Caco-2 (cell line): Measurements from ENCODE around the gene PARVB. TPM values are rescaled to one million over a fixed set of nuclear protein-coding genes. Genes with fewer than 3 reads are reported as not detected.
"Not testable (repeated sequence)": the region's sequence is repeated elsewhere in the genome, so short reads cannot be mapped to it uniquely, and the experiment has no call there.

Source experiments
- BruUV-seq: library from RNA; stranded (reverse); fragments of 400-500 nt; replicated peaks from 2 replicates; lab custom pipeline; 2021; lab: Mats Ljungman, UMichigan
- CTCF ChIA-PET: fragments of 300-600 bp; sonication (Branson Sonifier 250); formaldehyde crosslinking; loops from one replicate; lab custom pipeline; 2022; ENCODE audit warnings: antibody characterized with exemption; lab: Charles Lee
- POLR2A ChIA-PET: fragments of 300-600 bp; sonication (Branson Sonifier 250); formaldehyde crosslinking; loops from one replicate; lab custom pipeline; 2022; ENCODE audit warnings: antibody characterized with exemption; lab: Charles Lee
- DNase-seq, 2 experiments: peaks; one replicate each; pipeline versions ENCODE4 v3.0.0 to v3.0.0-alpha.2; 2020 to 2022
- H3K27me3 ChIP-seq: replicated peaks from 2 replicates; pipeline ENCODE4 v1.6.0; 2011; ENCODE audit warnings: low read length; ENCODE audit not compliant: control insufficient read depth, insufficient read depth
- H3K36me3 ChIP-seq: 2 replicates; pipeline ENCODE4 v1.5.1; 2011; ENCODE audit warnings: low read length; ENCODE audit not compliant: control insufficient read depth, insufficient read depth
- H3K4me1 ChIP-seq: fragments of 250-450 bp; sonication (Bioruptor Pico); 2 replicates; pipeline ENCODE4 v1.5.1; 2020; ENCODE audit warnings: mild to moderate bottlenecking
- H3K4me3 ChIP-seq: 2 replicates; pipeline ENCODE4 v1.5.1; 2011; ENCODE audit warnings: low read depth, mild to moderate bottlenecking, control low read depth, low read length
- H3K9me3 ChIP-seq: fragments of 250-450 bp; sonication (Bioruptor Pico); 2 replicates; pipeline ENCODE4 v1.5.1; 2020; ENCODE audit warnings: mild to moderate bottlenecking, moderate library complexity
- H3K27ac Mint-ChIP-seq: one replicate; pipeline ENCODE4 v1.8.0; 2022; ENCODE audit warnings: mixed read lengths; ENCODE audit not compliant: unreplicated experiment
- H3K27me3 Mint-ChIP-seq: one replicate; pipeline ENCODE4 v1.8.0; 2022; ENCODE audit warnings: mixed read lengths; ENCODE audit not compliant: insufficient read depth, unreplicated experiment
- H3K36me3 Mint-ChIP-seq: one replicate; pipeline ENCODE4 v1.8.0; 2022; ENCODE audit warnings: mild to moderate bottlenecking, mixed read lengths; ENCODE audit not compliant: insufficient read depth, unreplicated experiment
- H3K4me1 Mint-ChIP-seq: one replicate; pipeline ENCODE4 v1.8.0; 2022; ENCODE audit warnings: low read depth, mixed read lengths; ENCODE audit not compliant: unreplicated experiment
- H3K4me3 Mint-ChIP-seq: one replicate; pipeline ENCODE4 v1.8.0; 2022; ENCODE audit warnings: mild to moderate bottlenecking, moderate library complexity, mixed read lengths; ENCODE audit not compliant: unreplicated experiment
- H3K9me3 Mint-ChIP-seq: one replicate; pipeline ENCODE4 v1.8.0; 2022; ENCODE audit warnings: mixed read lengths; ENCODE audit not compliant: unreplicated experiment
- intact Hi-C: fragments of 100-400 bp; cut with micrococcal nuclease; formaldehyde crosslinking; loops from one replicate; pipeline ENCODE4 v1.10.0; 2022; ENCODE audit not compliant: unreplicated experiment
- total RNA-seq: library from RNA; stranded (reverse); gene quantifications from 2 replicates; pipeline ENCODE4 v1.2.3, GENCODE V29; 2022
- TF ChIP-seq, protein P1 (sequence below), 2 experiments: fragments of 200-600 bp in 1 of 2; IDR thresholded peaks; 1 replicate in 1 of 2; 2 replicates in 1 of 2; pipeline versions ENCODE4 v1.5.1 to v1.8.0; 2011 to 2022; ENCODE audit warnings: antibody characterized with exemption in 1 of 2, control low read depth in 1 of 2, inconsistent platforms in 1 of 2, low read depth in 1 of 2, low read length in 1 of 2, mild to moderate bottlenecking in 1 of 2, moderate library complexity in 1 of 2; ENCODE audit not compliant: insufficient read depth in 1 of 2, severe bottlenecking in 1 of 2, unreplicated experiment in 1 of 2

Gene PARVB
- total RNA-seq, 1 experiment from 2014 or later, result 28.8 TPM

DNA sequence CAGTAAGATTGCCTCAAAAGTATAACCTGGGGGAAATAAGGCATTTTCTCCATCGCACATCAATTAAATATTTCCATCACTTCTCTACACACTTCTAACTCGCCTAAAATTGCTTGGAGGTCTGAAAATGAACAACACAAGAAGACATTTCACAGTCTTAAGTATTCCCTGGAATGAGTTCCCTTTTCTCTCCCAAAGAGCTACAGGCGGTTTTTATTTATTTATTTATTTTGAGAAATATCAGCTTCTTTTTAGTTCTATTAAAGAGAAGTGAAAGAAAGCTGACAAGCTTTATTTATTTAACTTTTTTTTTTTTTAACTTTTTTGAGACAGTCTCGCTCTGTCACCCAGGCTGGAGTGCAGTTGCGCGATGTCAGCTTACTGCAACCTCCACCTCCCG is 11.5 kb upstream of the PARVB start:
- ChIA-PET POLR2A (no interaction called here), CTCF (no interaction called here)
- no peak overlapping the region for H3K27ac Mint-ChIP-seq
- H3K36me3 Mint-ChIP-seq, result no peaks in the 10 kb centered on the region
- no peak for DNase-seq
- no peaks in the 10 kb centered on the region for H3K9me3 ChIP-seq
- intact Hi-C loops, result no loop called here
- H3K4me1 Mint-ChIP-seq, result no peaks in the 10 kb centered on the region
- no peak overlapping the region for H3K4me3 Mint-ChIP-seq
- BruUV-seq, result no TSS peak
- TF ChIP-seq, protein P1, sequence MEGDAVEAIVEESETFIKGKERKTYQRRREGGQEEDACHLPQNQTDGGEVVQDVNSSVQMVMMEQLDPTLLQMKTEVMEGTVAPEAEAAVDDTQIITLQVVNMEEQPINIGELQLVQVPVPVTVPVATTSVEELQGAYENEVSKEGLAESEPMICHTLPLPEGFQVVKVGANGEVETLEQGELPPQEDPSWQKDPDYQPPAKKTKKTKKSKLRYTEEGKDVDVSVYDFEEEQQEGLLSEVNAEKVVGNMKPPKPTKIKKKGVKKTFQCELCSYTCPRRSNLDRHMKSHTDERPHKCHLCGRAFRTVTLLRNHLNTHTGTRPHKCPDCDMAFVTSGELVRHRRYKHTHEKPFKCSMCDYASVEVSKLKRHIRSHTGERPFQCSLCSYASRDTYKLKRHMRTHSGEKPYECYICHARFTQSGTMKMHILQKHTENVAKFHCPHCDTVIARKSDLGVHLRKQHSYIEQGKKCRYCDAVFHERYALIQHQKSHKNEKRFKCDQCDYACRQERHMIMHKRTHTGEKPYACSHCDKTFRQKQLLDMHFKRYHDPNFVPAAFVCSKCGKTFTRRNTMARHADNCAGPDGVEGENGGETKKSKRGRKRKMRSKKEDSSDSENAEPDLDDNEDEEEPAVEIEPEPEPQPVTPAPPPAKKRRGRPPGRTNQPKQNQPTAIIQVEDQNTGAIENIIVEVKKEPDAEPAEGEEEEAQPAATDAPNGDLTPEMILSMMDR (IDR thresholded peaks at IDR 0.05; ENCODE audit: insufficient read depth in 1 of 2, low read depth in 1 of 2, low read length in 1 of 2, severe bottlenecking in 1 of 2, unreplicated experiment in 1 of 2), result no peak
- no peaks in the 10 kb centered on the region for H3K27me3 Mint-ChIP-seq
- H3K9me3 Mint-ChIP-seq, result no peaks in the 10 kb centered on the region
- no peaks in the 10 kb centered on the region for H3K27me3 ChIP-seq
- no peaks in the 10 kb centered on the region for H3K4me1 ChIP-seq
- H3K36me3 ChIP-seq, result no peaks in the 10 kb centered on the region
- H3K4me3 ChIP-seq, result no peak overlapping the region

DNA sequence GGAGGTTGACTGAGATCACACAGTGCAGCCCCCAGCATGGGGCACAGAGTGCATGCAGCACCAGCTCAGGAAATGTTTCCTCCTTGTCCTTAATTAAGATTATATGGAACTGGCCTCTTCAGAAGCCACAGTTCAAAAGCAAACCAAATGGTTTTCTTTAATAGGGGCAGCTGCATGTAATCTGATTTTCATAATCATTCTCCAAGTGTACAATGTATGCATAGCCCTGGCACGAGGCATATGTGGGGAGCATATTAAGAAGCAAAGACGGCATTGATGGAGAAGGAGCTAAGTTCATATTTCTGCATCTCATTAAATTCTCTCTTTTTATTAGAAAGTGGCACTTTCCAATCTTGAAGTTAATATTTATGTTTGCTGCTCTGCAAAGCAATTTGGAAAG is 9.9 kb upstream of the PARVB start:
- H3K36me3 ChIP-seq, result no peaks in the 10 kb centered on the region
- Mint-ChIP-seq H3K4me1 (no peaks in the 10 kb centered on the region), H3K27ac (no peak overlapping the region), H3K27me3 (no peaks in the 10 kb centered on the region), H3K36me3 (no peaks in the 10 kb centered on the region), H3K9me3 (no peaks in the 10 kb centered on the region), H3K4me3 (no peak overlapping the region)
- H3K27me3 ChIP-seq, result no peaks in the 10 kb centered on the region
- DNase-seq, result no peak
- H3K4me1 ChIP-seq, result no peaks in the 10 kb centered on the region
- CTCF ChIA-PET, result no interaction called here
- no peaks in the 10 kb centered on the region for H3K9me3 ChIP-seq
- intact Hi-C loops, result no loop called here
- no TSS peak for BruUV-seq
- no peak overlapping the region for H3K4me3 ChIP-seq
- POLR2A ChIA-PET, result no interaction called here
- TF ChIP-seq, protein P1 (IDR thresholded peaks at IDR 0.05; ENCODE audit: insufficient read depth in 1 of 2, low read depth in 1 of 2, low read length in 1 of 2, severe bottlenecking in 1 of 2, unreplicated experiment in 1 of 2), result no peak

DNA sequence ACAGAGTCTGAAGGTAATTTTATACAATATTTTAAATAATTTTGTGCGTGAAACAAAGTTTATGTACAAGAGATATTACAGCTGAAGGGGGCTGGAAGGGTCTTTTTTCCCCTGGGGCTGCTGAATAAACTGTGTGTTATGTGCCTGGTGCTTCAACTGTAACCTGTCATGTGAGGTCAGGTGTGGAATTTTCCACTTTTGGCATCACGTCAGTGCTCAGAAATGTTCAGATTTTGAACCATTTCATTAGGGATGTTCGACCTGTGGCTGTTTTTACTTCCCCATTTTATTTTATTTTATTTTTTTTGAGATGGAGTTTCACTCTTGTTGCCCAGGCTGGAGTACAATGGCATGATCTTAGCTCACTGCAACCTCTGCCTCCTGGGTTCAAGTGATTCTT is 7.5 kb upstream of the PARVB start:
- POLR2A ChIA-PET, intact Hi-C loops, H3K36me3 Mint-ChIP-seq, H3K9me3 ChIP-seq, CTCF ChIA-PET, H3K27me3 Mint-ChIP-seq, H3K4me3 ChIP-seq, H3K4me3 Mint-ChIP-seq, H3K4me1 ChIP-seq, DNase-seq, H3K36me3 ChIP-seq, H3K4me1 Mint-ChIP-seq, H3K27me3 ChIP-seq, H3K9me3 Mint-ChIP-seq, BruUV-seq: not testable (repeated sequence)
- H3K27ac Mint-ChIP-seq, result peak overlapping the region; percentile 66

DNA sequence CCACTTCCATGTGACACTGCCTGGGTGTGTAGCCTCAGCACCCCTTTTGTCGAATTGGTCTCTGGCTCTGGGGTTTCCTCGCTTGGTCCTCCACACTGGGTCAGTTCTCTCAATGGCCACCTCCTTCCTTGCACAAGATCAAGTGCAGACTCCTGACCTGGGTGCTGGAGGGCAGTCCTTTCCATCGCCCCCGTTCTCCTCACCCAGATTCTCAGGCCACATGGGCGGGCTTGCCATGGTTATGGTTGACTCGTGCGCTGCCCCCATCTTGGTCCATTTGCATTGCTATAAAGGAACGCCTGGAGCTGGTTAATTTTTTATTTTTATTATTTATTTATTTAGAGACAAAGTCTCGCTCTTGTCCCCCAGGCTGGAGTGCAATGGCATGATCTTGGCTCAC is 5.5 kb upstream of the PARVB start:
- H3K9me3 Mint-ChIP-seq, result no peaks in the 10 kb centered on the region
- no peaks in the 10 kb centered on the region for H3K36me3 Mint-ChIP-seq
- Histone ChIP-seq H3K27me3 (no peaks in the 10 kb centered on the region), H3K36me3 (no peaks in the 10 kb centered on the region), H3K9me3 (no peaks in the 10 kb centered on the region), H3K4me1 (0 out of 2 replicates have a peak, but pooled peaks cover 4% of the 10 kb centered on the region), H3K4me3 (no peak overlapping the region)
- ChIA-PET CTCF (no interaction called here), POLR2A (no interaction called here)
- DNase-seq, result no peak
- peaks cover 2% of the 10 kb centered on the region for H3K4me1 Mint-ChIP-seq
- no peak overlapping the region for H3K4me3 Mint-ChIP-seq
- intact Hi-C loops, result no loop called here
- TF ChIP-seq, protein P1 (IDR thresholded peaks at IDR 0.05; ENCODE audit: insufficient read depth in 1 of 2, low read depth in 1 of 2, low read length in 1 of 2, severe bottlenecking in 1 of 2, unreplicated experiment in 1 of 2), result no peak
- no TSS peak for BruUV-seq
- no peak overlapping the region for H3K27ac Mint-ChIP-seq
- H3K27me3 Mint-ChIP-seq, result no peaks in the 10 kb centered on the region
